Left colon (tissue), 2 donors: ENCODE measurements around the gene MRPL43. TPM values are rescaled to one million over a fixed set of nuclear protein-coding genes. Genes with fewer than 3 reads are reported as not detected.

ENCODE experiments used
- ATAC-seq: fragments of 200-7000 bp; cut with Tn5 transposase; one replicate; pipeline ENCODE4 v1.9.1; 2020; ENCODE audit warnings: mild to moderate bottlenecking, moderate library complexity
- DNase-seq, 2 donors: peaks; one replicate each; pipeline ENCODE4 v3.0.0-alpha.2; 2020
- intact Hi-C, 2 donors: fragments of 100-400 bp; cut with DNase I in 1 of 2; cut with micrococcal nuclease in 1 of 2; formaldehyde crosslinking; loops; one replicate each; pipeline versions ENCODE4 v1.11.2 to v1.14.0; 2022; cut with DNase I, micrococcal nuclease
- microRNA-seq, 2 donors: library from miRNA; unstranded; fragments of <30 nt; microRNA quantifications; one replicate each; pipeline versions ENCODE4 v1.1.0 to v1.2.0, GENCODE V29; 2020
- total RNA-seq, 2 donors: library from RNA; stranded (reverse); fragmentation: NEBNext Ultra II Directional; extraction: Animal tissue kit (Norgen Biotek cat#: 25700); gene quantifications; one replicate each; pipeline ENCODE4 v1.2.1, GENCODE V29; 2021
- donor health status: DM: no; HTN: no; CAD: no.
- donor health status: DM: yes; HTN: yes; CAD: no.

MRPL43 gene
- total RNA-seq, 2 donors from 2014 or later = 66.9 to 69.3 TPM

DNA sequence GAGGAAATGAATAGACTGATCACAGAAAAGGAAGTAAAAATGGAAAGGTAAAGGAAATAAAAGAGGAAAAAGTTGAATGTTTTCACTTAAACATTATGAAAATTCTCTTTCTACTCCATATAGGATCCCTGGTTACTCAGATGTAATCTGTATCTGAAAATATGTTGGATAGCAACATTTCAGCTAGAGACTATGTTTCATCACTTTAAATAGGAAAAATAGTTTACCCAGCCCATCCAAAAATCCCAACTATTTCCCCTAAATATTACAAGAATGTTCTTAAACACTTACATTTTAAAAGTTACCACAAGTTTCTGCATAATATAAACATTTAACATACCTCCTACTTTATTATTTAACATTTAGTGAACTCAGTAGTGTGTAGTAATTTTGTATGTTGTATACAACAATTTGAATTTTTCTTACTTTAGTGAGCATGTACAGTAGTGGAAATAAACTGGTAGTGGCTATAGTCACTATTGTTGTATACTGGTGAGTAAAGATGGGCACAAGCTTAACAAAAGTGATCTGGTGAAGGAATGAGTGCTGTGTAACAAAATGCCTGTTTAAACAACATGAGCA, 47.4 kb downstream of the MRPL43 start:
- ATAC-seq = no peak
- intact Hi-C loops = no loop called here
- no peak for DNase-seq

Small RNAs within 50 kb of the gene (microRNA-seq; reads per million reads assigned to microRNA genes)
- 0 reads per million in 2 donors for gene MIR608

Other genes with a start within 250 kb of the MRPL43 start
- not detected for gene PAX2, start 241.9 kb downstream of the MRPL43 start, total RNA-seq
- gene SLF2, start 74.5 kb downstream of the MRPL43 start, total RNA-seq = 10 to 100 TPM; 18.5 to 20.3 TPM
- gene SEMA4G, start 18.0 kb downstream of the MRPL43 start, total RNA-seq = 100 to 1,000 TPM; 108 to 170 TPM
- 1 to 10 TPM; 3.7 to 5.8 TPM for gene TWNK, start within 50 bp of the MRPL43 start, total RNA-seq
- gene LZTS2, start 12.3 kb upstream of the MRPL43 start, total RNA-seq = 10 to 100 TPM; 28.7 to 33.9 TPM
- under 1 TPM; 0.21 to 0.78 TPM for gene PDZD7, start 43.6 kb upstream of the MRPL43 start, total RNA-seq
- gene SFXN3, start 43.7 kb upstream of the MRPL43 start, total RNA-seq = 10 to 100 TPM; 14.7 to 22.0 TPM
- gene KAZALD1, start 74.5 kb upstream of the MRPL43 start, total RNA-seq = 10 to 100 TPM; 17.7 to 21.0 TPM
- gene TLX1, start 143.8 kb upstream of the MRPL43 start, total RNA-seq = 1 to 10 TPM in 1 of 2 donors, under 1 TPM in 1; 0.12 to 1.7 TPM
- gene LBX1, start 242.0 kb upstream of the MRPL43 start, total RNA-seq = not detected